HG03196 (cell line): ENCODE results near the gene TSHR.
"Not testable (repeated sequence)": the region's sequence is repeated elsewhere in the genome, so short reads cannot be mapped to it uniquely, and the experiment has no call there.

Source experiments
- ATAC-seq: cut with Tn5 transposase; IDR thresholded peaks from one replicate; pipeline ENCODE4 v1.9.1; 2021; ENCODE audit not compliant: unreplicated experiment

TSHR gene

DNA sequence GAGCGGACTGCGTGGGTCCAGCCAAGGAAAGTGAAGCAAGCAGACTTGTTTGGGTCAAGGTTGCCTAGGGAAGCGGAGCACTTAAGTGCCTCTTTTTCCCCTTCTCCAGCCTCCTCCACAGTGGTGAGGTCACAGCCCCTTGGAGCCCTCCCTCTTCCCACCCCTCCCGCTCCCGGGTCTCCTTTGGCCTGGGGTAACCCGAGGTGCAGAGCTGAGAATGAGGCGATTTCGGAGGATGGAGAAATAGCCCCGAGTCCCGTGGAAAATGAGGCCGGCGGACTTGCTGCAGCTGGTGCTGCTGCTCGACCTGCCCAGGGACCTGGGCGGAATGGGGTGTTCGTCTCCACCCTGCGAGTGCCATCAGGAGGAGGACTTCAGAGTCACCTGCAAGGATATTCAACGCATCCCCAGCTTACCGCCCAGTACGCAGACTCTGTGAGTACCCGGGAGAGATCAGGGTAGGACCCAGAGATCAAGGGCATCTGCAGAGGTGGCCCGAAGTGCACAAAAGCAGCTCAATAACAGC is at the start of gene TSHR:
TSHR (plus strand) TSS at position 206 of the 526 bp plus-strand sequence; CDS start at position 266, 60 bp downstream.
- no peak for ATAC-seq

GRCh38 chr14:80906336-80906735 is 49.1 kb upstream of the TSHR start:
- ATAC-seq: no peak

- no peak for ATAC-seq
Measured at GRCh38 chr14:80906946-80907345, 48.5 kb upstream of the TSHR start.

DNA sequence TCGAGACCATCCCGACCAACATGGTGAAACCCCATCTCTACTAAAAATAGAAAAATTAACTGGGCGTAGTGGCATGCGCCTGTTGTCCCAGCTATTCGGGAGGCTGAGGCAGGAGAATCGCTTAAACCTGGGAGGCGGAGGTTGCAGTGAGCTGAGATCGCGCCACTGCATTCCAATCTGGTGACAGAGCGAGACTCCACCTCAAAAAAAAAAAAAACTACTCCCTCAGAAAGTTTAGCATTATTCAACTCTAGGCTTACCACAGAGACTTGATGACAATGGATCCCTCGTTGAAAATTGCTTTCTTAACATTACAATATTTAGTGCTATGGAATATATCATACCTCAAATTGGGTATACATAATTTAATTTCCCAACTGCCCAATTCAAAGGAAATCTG is 43.4 kb upstream of the TSHR start:
- ATAC-seq: not testable (repeated sequence)

DNA sequence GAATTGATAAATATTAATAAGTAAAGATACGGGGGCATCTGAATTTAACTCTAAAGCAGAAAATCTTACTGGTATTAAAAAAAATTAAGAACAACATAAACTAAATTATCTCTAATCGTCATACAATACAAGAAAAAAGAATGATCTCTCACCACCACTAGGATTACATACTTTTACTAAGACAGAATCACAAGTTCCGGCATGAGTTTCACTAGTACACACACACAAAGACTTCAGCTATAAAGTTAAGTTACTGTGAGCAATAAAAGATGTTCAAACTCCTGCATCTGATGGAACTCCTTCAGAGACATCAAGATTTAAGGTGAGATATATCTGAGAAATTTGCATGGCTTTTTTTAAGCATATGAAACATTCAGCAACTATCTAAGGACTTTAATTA is 35.8 kb upstream of the TSHR start:
- no peak for ATAC-seq

DNA sequence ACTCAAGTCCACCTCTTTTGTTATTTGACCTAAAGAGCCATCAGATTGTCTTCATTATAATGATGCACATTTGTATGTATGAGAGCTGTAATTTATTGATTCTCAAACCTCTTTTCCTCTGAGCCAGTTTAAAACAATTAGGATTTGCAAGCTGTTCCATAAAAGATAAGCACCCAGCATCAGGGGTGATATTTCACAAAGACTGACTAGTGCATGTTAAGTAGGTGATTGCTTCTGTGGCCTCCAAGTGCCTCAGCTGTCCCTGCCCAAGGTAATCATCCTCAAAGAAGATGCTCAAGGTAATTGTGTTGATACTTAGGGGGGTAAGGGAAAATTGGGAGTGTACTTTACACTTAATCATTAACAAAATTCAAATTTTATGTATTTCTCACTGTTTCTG is 32.1 kb upstream of the TSHR start:
- ATAC-seq: no peak

GRCh38 chr14:80924365-80925103 is 30.9 kb upstream of the TSHR start:
- ATAC-seq: no peak

DNA sequence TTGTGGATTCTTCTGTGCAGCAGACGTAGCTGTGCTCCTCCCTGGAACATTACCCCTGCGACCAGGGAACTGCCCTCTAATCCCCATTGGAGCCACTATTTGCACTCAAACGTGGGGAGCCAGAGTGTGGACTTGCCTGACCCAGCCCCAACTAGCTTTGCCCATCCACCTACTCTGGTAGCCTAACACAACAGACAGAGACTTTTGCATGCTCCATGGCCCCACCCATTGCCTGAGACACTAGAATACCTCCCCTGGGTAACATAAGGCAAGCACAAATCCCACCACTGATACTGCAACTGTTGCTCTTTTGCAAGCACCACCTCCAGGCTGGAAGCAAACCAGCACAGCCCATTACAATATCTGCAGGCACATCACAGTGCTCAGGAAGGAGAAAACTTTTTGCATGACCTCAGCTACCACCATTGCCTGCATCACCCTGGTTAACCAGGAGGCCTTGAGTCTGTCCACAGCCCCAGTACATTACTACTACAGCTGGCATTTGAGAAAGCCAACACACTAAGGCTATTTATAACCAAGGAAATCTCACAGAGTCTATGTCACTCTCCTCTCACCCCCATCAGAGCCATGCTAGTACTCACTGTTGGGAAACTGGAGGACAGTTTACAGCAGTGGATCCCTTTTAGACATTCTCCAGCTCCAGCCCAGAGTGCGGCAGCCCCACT is 28.9 kb upstream of the TSHR start:
- ATAC-seq: no peak

DNA sequence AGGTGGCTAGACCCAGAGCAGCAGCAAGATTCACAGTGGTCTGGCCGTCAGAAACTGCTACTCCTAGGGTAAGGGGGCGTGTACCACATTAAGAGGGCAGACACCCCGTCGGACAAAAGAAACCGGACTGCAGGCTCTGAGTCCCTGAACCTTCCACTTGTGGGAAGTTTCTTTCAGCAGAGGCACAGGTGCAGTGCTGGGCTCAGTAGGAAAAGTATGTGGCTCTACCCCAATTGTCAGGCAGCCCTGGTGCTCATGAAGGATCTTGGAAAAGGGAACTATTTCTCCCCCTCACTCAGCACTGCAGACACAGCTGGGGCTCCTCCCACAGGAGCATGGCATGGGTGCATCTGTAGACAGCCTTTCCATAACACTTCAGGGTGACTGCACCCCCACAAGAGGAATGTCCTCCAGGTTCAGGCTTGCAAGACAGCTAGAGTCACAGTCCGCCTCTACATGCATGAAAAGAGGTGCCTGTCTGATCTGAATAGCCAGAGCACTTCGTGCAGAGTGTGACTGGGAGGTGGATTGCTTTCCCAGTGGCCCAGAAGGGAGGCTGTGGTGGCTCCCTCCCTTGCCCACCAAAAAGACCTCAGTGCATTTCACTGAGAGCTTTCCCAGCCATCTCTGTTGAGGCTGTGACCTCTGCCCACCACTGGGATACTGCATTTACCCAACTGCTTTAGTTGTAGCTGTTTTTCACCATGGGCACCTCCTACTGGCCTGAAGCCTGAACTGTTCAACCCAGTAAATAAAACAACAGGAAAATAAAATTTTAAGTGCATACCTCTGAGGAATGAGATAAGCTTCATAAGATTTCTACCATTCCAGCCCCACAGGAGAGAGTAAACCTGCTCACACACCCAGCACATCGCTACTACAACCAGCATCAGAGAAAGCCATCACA is 28.1 kb upstream of the TSHR start:
- ATAC-seq: no peak

GRCh38 chr14:80930095-80930494 is 25.3 kb upstream of the TSHR start:
- no peak for ATAC-seq

DNA sequence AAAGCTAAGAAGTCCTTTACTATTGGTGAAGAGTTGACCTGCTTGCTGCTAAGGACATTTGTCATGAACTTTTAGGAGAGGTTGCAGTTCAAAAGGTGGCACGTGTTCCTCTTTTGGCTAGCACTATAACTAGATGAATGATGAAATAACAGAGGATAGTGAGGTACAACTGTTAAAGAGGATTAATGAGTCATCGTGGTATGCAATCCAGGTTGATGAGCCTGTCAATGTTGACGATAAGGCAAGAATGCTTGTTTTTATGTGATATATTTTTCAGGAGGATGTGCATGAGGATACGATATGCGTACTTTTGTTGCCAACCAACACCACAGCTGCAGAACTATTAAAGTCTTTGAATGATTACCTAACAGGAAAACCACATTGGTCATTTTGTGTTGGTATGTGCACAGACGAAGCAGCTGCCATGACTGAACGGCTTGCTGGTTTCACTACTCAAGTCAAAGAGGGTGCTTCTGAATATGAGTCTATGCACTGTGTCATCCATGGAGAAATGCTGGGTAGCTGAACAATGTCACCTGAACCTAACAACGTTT is 24.5 kb upstream of the TSHR start:
- peak; percentile 99 for ATAC-seq

DNA sequence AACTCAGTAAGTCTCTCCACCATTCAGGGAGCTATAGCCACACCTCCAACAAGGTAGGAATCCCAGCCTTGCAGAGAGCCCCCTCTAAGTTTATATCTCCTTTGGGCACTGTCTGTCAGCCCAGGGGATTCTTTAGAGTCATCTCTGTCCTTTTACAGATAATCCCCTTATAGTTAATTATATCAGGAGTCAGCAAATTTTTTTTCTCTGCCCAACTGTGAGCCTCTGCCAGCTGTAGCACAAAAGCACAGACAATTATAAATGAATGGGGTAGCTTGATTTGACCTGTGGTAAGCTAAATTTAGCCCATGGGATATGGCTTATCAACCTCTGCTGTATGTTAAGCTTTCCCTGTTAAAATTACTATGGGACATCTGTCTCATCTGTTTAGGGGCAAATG is 22.1 kb upstream of the TSHR start:
- no peak for ATAC-seq

- no peak for ATAC-seq
Measured at GRCh38 chr14:80933686-80934085, 21.7 kb upstream of the TSHR start.

DNA sequence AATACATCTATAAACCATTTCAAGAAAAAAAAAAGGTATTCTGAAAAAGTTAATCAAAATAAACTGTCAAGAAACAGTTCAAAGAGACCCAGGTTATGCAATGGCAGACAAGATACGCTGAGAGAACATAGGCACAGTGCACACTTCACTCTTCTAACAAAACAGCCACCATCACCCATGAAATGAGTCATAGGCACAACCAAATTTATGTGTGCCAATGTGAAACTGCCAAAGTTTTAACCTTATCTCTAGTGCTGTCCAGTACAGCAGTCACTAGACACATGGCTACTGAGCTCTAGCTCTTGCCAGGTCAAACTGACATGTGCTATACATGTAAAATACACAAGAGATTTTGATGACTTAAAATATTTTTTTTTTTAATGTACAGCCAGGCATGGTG is 15.3 kb upstream of the TSHR start:
- peak; percentile 30 for ATAC-seq

DNA sequence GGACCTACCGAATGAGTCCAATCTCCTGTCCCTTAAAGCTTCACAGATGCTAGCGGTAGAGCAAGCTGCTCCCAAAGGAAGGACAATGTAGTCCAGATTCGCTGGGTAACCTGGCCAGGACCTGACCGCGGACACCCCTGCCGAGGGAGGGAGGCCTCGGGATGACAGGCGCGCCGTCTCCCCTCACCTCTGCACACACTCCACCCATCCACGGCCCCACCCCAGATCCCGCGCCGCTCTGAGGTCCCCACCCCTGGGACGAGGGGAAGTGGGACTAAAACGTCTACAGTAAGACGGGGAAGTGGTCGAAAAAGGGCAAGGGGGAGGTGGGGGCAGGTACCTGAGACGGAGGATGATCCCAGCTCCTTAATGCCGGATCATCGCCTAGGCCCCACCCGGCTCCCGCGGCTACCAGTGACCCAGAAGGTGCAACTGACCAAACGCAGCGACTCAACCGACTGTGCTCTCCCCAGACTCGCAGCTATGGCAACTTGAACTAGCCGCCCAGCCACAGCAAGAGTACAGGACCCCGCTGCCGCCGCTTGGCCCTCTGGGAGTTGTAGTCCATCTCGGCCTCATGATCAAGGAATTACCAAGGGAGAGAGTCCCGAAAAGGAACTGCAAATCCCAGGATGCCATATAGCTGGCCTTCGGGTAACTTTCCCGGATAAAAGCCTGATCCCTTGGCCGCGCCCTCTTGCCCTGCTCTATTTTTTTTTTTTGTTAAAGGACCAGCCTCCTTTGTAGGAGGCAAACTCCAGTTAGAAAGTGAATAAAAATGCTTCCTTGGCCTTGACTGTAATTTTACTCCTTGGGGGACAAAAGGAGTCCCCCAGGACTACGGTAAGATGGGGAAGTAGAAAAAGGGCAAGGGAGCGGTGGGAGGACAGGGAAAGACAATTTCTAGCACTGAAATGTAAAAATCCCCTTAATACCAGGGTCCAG is 13.9 kb upstream of the TSHR start, which contains the start of gene CEP128:
CEP128 (minus strand) TSS at position 498 of the 945 bp plus-strand sequence.
- ATAC-seq: peak; percentile 98

GRCh38 chr14:80942191-80942600 is 13.2 kb upstream of the TSHR start:
- ATAC-seq: no peak

GRCh38 chr14:80944861-80945617 is 10.4 kb upstream of the TSHR start:
- no peak for ATAC-seq

DNA sequence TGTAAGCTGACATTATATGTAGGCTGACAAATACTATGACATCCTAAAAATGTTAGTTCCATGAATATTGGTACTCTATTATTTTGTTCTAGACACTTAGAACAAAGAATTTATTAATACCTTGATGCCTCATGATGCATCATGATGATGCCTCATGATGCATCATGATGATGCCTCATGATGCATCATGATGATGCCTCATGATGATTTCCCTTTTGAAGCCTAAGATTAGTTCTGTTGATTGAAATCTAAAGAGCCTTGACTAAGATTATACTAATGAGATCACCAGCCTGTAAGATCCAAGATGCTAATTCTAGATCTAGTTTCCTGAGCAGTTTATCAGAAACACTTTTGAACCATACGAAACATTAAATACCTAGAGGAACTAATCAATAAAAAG is 9.2 kb upstream of the TSHR start:
- ATAC-seq: no peak

- ATAC-seq: no peak
Measured at GRCh38 chr14:80946797-80947196, 8.6 kb upstream of the TSHR start.
